ENCODE measurements around the gene C1QTNF6.

Gene C1QTNF6

DNA sequence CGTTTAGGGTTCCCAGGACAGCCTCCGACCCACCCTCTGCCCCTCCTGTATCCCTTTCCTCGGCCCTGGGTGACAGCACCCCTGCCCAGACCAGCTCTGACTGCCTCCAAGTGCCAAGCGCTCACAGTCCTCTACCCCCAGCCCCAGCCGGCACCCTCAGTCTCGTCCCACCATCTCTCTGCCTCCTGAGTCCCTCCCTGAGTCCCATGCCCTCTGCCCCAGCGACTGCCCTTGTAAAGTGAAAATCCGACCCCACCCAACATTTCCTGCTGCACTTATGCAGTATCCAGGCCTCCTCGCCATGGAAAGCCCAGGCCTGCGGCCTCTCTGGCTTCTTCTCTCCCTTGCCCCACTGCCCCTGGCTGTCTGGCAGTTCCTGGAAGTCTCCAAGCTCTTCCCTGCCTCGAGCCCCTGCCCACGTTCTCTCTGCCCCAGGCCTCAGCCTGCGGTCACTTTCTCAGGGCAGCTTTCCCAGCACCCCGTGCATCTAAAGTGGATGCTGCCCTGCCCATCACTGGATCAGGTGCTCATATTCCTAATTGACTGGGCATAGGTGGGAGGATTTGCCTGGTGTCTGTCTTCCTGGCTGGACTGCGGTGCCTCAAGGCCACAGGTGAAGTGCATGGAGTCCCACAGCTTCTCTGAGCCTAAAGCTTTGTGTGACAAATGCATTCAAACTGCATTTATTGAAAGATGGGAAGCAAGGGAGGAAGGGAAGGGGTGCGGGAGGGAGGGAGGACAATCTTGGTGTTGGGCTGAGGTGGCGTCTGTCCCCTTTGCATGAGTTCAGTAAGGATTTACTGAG, 20.7 kb downstream of the C1QTNF6 start:
- Histone ChIP-seq H3K36me3 (no peaks in the 10 kb centered on the region), H3K27ac (no peak overlapping the region), H3K4me3 (ENCODE audit: low read depth in 1 of 2, low read length in 1 of 2) (no peak overlapping the region), H3K4me1 (ENCODE audit: control insufficient read depth in 1 of 2, insufficient read depth in 1 of 2, low read depth in 1 of 2, low read length in 1 of 2) (peaks cover 4 to 7% of the 10 kb centered on the region in 2 experiments), H3K27me3 (peaks cover 9% of the 10 kb centered on the region), H3K9me3 (no peaks in the 10 kb centered on the region)
- TF ChIP-seq, protein P1, sequence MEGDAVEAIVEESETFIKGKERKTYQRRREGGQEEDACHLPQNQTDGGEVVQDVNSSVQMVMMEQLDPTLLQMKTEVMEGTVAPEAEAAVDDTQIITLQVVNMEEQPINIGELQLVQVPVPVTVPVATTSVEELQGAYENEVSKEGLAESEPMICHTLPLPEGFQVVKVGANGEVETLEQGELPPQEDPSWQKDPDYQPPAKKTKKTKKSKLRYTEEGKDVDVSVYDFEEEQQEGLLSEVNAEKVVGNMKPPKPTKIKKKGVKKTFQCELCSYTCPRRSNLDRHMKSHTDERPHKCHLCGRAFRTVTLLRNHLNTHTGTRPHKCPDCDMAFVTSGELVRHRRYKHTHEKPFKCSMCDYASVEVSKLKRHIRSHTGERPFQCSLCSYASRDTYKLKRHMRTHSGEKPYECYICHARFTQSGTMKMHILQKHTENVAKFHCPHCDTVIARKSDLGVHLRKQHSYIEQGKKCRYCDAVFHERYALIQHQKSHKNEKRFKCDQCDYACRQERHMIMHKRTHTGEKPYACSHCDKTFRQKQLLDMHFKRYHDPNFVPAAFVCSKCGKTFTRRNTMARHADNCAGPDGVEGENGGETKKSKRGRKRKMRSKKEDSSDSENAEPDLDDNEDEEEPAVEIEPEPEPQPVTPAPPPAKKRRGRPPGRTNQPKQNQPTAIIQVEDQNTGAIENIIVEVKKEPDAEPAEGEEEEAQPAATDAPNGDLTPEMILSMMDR (IDR thresholded peaks at IDR 0.05), result no peak

DNA sequence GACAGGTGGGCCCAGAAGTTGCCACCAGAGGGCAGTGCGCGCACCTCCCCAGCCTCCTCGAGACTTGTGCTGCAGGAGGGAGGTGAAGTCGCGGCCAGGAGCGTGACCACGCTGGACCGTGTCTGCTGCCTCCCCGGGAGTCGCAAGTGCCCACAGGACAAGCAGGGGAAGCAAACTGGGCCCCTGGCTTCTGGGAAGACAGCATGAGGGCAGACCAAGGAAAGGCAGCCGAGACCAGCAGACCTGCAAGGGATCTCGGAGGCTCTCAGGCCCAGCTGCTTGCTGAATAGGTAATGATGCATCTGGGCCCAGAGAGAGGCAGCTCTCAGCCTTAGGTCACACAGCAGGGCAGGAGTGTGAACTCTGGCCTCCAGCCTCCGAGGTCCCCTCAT, 21.4 kb downstream of the C1QTNF6 start:
- no peak overlapping the region for H3K4me3 ChIP-seq (ENCODE audit: low read depth in 1 of 2, low read length in 1 of 2)
- H3K27ac ChIP-seq, result no peak overlapping the region
- H3K9me3 ChIP-seq, result no peaks in the 10 kb centered on the region
- peaks cover 4 to 7% of the 10 kb centered on the region in 2 experiments for H3K4me1 ChIP-seq (ENCODE audit: control insufficient read depth in 1 of 2, insufficient read depth in 1 of 2, low read depth in 1 of 2, low read length in 1 of 2)
- TF ChIP-seq, protein P1 (IDR thresholded peaks at IDR 0.05), result peak; percentile 89
- peaks cover 9% of the 10 kb centered on the region for H3K27me3 ChIP-seq
- no peaks in the 10 kb centered on the region for H3K36me3 ChIP-seq

GRCh38 chr22:37165940-37166674, 21.9 kb downstream of the C1QTNF6 start:
- Histone ChIP-seq H3K9me3 (no peaks in the 10 kb centered on the region), H3K27ac (no peak overlapping the region), H3K36me3 (no peaks in the 10 kb centered on the region), H3K4me1 (ENCODE audit: control insufficient read depth in 1 of 2, insufficient read depth in 1 of 2, low read depth in 1 of 2, low read length in 1 of 2) (peaks cover 4 to 7% of the 10 kb centered on the region in 2 experiments), H3K27me3 (peaks cover 9% of the 10 kb centered on the region), H3K4me3 (ENCODE audit: low read depth in 1 of 2, low read length in 1 of 2) (no peak overlapping the region)
- TF ChIP-seq, protein P1 (IDR thresholded peaks at IDR 0.05), result no peak

DNA sequence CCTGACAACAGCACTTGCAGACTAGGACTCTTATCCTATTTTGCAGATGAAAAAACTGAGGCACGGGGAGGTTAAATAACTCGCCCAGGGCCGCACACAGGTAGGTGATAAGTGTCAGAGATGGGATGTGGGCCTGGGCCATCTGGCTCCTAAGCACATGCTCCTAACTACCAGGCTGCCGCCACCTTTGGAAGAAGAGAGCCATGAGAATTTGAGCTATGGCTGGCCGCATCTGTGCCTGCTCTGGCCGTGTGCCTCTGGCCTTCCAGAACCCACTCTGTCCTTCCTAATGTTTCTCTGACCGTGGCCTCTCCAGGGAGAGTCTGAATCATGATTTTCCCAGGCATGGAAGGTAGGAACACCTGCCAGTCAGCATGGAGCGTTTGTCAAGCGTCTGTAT, 23.0 kb downstream of the C1QTNF6 start:
- no peak overlapping the region for H3K4me3 ChIP-seq (ENCODE audit: low read depth in 1 of 2, low read length in 1 of 2)
- H3K36me3 ChIP-seq, result no peaks in the 10 kb centered on the region
- H3K27ac ChIP-seq, result no peak overlapping the region
- peaks cover 4 to 7% of the 10 kb centered on the region in 2 experiments for H3K4me1 ChIP-seq (ENCODE audit: control insufficient read depth in 1 of 2, insufficient read depth in 1 of 2, low read depth in 1 of 2, low read length in 1 of 2)
- peaks cover 1% of the 10 kb centered on the region for H3K27me3 ChIP-seq
- TF ChIP-seq, protein P1 (IDR thresholded peaks at IDR 0.05), result no peak
- no peaks in the 10 kb centered on the region for H3K9me3 ChIP-seq

DNA sequence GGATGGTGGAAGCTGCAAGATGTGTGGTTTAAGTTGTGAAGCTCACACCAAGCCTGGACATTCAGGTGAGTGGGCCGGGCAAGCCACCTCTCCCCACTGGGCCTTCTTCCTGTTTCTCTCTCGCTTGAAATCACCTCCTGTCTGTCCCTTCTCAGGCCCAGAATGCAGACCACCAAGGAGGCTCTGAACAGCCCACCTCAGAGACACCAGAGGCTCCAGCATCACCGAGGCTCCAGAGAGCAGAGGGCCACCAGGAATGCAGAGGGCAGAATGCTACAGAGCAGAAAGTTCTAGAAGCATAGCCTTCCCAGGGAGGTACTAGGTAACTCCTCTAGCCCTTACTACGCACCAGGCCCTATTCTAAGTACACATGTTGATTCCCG, 23.6 kb downstream of the C1QTNF6 start:
- Histone ChIP-seq H3K27ac (no peak overlapping the region), H3K4me3 (ENCODE audit: low read depth in 1 of 2, low read length in 1 of 2) (no peak overlapping the region), H3K27me3 (peaks cover 6% of the 10 kb centered on the region), H3K36me3 (no peaks in the 10 kb centered on the region), H3K9me3 (no peaks in the 10 kb centered on the region), H3K4me1 (ENCODE audit: control insufficient read depth in 1 of 2, insufficient read depth in 1 of 2, low read depth in 1 of 2, low read length in 1 of 2) (peaks cover 4 to 7% of the 10 kb centered on the region in 2 experiments)
- TF ChIP-seq, protein P1 (IDR thresholded peaks at IDR 0.05), result no peak

Data from neutrophil (primary cell).